B cell (primary cell): Measurements from ENCODE around the gene APLP2. TPM values are rescaled to one million over a fixed set of nuclear protein-coding genes. Genes with fewer than 3 reads are reported as not detected.

Experiments used
- ATAC-seq: fragments of 200-7000 bp; cut with Tn5 transposase; one replicate; pipeline ENCODE4 v1.10.0; 2021; ENCODE audit warnings: low read depth, mild to moderate bottlenecking, moderate number of reproducible peaks, moderate library complexity
- CTCF ChIA-PET: fragments of 350-600 bp; sonication (Branson Sonifier 250); formaldehyde crosslinking; loops from one replicate; lab custom pipeline; 2021; ENCODE audit warnings: antibody characterized with exemption, inconsistent platforms; lab: Charles Lee
- POLR2A ChIA-PET: fragments of 350-600 bp; sonication (Branson Sonifier 250); formaldehyde crosslinking; loops from one replicate; lab custom pipeline; 2021; ENCODE audit warnings: antibody characterized with exemption; lab: Charles Lee
- DNase-seq: peaks from one replicate; pipeline ENCODE4 v3.0.0; 2013
- H2AFZ ChIP-seq: 2 replicates; pipeline ENCODE4 v1.6.1; 2012; ENCODE audit warnings: mild to moderate bottlenecking, low read depth, low read length; ENCODE audit not compliant: insufficient read depth, poor library complexity, severe bottlenecking
- H3K27ac ChIP-seq, 2 donors: 1 replicate in 1 of 2; 2 replicates in 1 of 2; pipeline ENCODE4 v1.5.1; 2012 to 2013; ENCODE audit warnings: low read length in 2 of 2, mild to moderate bottlenecking in 2 of 2, moderate library complexity in 1 of 2
- H3K27me3 ChIP-seq, 4 experiments: fragments of 200-600 bp in 1 of 4; sonication (generic) in 1 of 4; replicated peaks in 1 of 4; 1 replicate in 2 of 4; 2 replicates in 2 of 4; pipeline versions ENCODE4 v1.6.1 to v1.7.0; 2013 to 2016; ENCODE audit warnings: low read length in 3 of 4, mild to moderate bottlenecking in 2 of 4, mixed read lengths in 1 of 4, moderate library complexity in 1 of 4; ENCODE audit not compliant: insufficient read depth in 4 of 4, control insufficient read depth in 3 of 4; ENCODE audit errors: control extremely low read depth in 1 of 4
- H3K36me3 ChIP-seq, 2 experiments: replicated peaks in 1 of 2; 1 replicate in 1 of 2; 2 replicates in 1 of 2; pipeline versions ENCODE4 v1.6.1 to v1.7.1; 2013; ENCODE audit warnings: low read length in 1 of 2; ENCODE audit not compliant: insufficient read depth in 2 of 2, control insufficient read depth in 1 of 2; ENCODE audit errors: control extremely low read depth in 1 of 2, extremely low read depth in 1 of 2
- H3K4me1 ChIP-seq, 2 donors: fragments of 200-600 bp in 1 of 2; sonication (generic) in 1 of 2; 1 replicate in 1 of 2; 2 replicates in 1 of 2; pipeline versions ENCODE4 v1.5.1 to v1.6.1; 2013 to 2017; ENCODE audit warnings: low read length in 2 of 2; ENCODE audit not compliant: control insufficient read depth in 2 of 2, insufficient read depth in 2 of 2
- H3K4me2 ChIP-seq: replicated peaks from 2 replicates; pipeline ENCODE3; 2012; ENCODE audit warnings: mild to moderate bottlenecking, low read depth, low read length; ENCODE audit not compliant: poor library complexity, severe bottlenecking
- H3K4me3 ChIP-seq, 5 experiments: fragments of 200-600 bp in 1 of 5; sonication (generic) in 1 of 5; 1 replicate in 3 of 5; 2 replicates in 2 of 5; pipeline versions ENCODE4 v1.5.1 to v1.7.0; 2011 to 2016; ENCODE audit warnings: low read length in 4 of 5, mild to moderate bottlenecking in 4 of 5, low read depth in 2 of 5, control low read depth in 1 of 5, moderate library complexity in 1 of 5; ENCODE audit not compliant: insufficient read depth in 1 of 5; ENCODE audit errors: control extremely low read depth in 1 of 5, extremely low read depth in 1 of 5
- H3K79me2 ChIP-seq: fragments of 200-600 bp; sonication (generic); one replicate; pipeline ENCODE4 v1.6.0; 2016; ENCODE audit warnings: low read length; ENCODE audit not compliant: control insufficient read depth, insufficient read depth
- H3K9ac ChIP-seq: fragments of 200-600 bp; sonication (generic); 2 replicates; pipeline ENCODE4 v1.6.1; 2017; ENCODE audit warnings: mild to moderate bottlenecking, low read length, moderate library complexity
- H3K9me3 ChIP-seq, 3 donors: one replicate each; pipeline versions ENCODE4 v1.6.1 to v1.7.1; 2013; ENCODE audit warnings: low read length in 2 of 3; ENCODE audit not compliant: control insufficient read depth in 2 of 3, insufficient read depth in 1 of 3; ENCODE audit errors: control extremely low read depth in 1 of 3
- H4K20me1 ChIP-seq: 2 replicates; pipeline ENCODE4 v1.6.0; 2012; ENCODE audit warnings: mild to moderate bottlenecking, low read length; ENCODE audit not compliant: insufficient read depth, control insufficient read depth, poor library complexity, severe bottlenecking
- H3K27ac Mint-ChIP-seq: one replicate; pipeline ENCODE4 v1.8.0; 2021; ENCODE audit warnings: mixed read lengths
- H3K27me3 Mint-ChIP-seq: one replicate; pipeline ENCODE4 v1.8.0; 2021; ENCODE audit warnings: mixed read lengths
- H3K4me1 Mint-ChIP-seq: one replicate; pipeline ENCODE4 v1.8.0; 2021; ENCODE audit warnings: mixed read lengths
- H3K4me3 Mint-ChIP-seq: one replicate; pipeline ENCODE4 v1.8.0; 2021; ENCODE audit warnings: mixed read lengths
- H3K9me3 Mint-ChIP-seq: one replicate; pipeline ENCODE4 v1.8.0; 2022; ENCODE audit warnings: mixed read lengths; ENCODE audit not compliant: insufficient read depth
- CTCF ChIP-seq: fragments of 200-600 bp; IDR thresholded peaks from one replicate; pipeline ENCODE4 v1.8.0; 2022; ENCODE audit warnings: antibody characterized with exemption, mild to moderate bottlenecking
- EZH2 ChIP-seq: IDR thresholded peaks from 2 replicates; pipeline ENCODE4 v1.6.1; 2012; ENCODE audit warnings: borderline replicate concordance, low read depth, mild to moderate bottlenecking, moderate library complexity, low read length; ENCODE audit not compliant: insufficient read depth, poor library complexity, severe bottlenecking
- WGBS: methylation state at CpG from one replicate; pipeline ENCODE4 v1.1.5; 2013; ENCODE audit warnings: missing lambda C conversion rate; ENCODE audit not compliant: insufficient coverage; 5-methylcytosine and 5-hydroxymethylcytosine counted together
- intact Hi-C: fragments of 100-400 bp; cut with micrococcal nuclease; formaldehyde crosslinking; loops from one replicate; pipeline ENCODE4 v1.10.0; 2022
- polyA plus RNA-seq: library from polyadenylated mRNA; depleted of rRNA; stranded (reverse); fragments of >200 nt; gene quantifications from 2 replicates; pipeline ENCODE4 v1.2.3, GENCODE V29; 2012
- total RNA-seq, 2 donors: library from RNA; stranded (reverse); fragments of 120-200 nt in 1 of 2; gene quantifications; 1 replicate in 1 of 2; 2 replicates in 1 of 2; pipeline versions ENCODE4 v1.2.3 to v1.2.4, GENCODE V29; 2013 to 2022

Gene APLP2
- total and polyA plus RNA-seq, 2 donors (not counting 1 experiment from before 2014, with no cell fraction given) = 84.2 to 102 TPM

DNA sequence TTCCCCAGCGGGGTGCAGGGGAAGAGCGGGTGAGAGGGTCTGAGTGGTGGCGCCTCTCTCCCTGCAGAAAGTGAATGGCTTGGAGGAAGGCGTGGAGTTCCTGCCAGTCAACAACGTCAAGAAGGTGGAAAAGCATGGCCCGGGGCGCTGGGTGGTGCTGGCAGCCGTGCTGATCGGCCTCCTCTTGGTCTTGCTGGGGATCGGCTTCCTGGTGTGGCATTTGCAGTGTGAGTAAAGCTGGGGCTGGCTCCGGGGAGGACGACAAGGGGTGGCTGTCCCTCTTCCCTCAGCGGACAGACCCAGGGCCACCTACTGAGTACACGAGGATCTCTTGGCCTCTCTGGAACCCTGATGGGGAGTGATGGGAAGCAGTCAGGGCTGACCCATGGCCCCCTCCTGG, 118.4 kb downstream of the APLP2 start:
- no peak overlapping the region for H3K27ac ChIP-seq
- peaks cover 0 to 2% of the 10 kb centered on the region in 2 donors for H3K4me1 ChIP-seq
- H3K9me3 ChIP-seq = peaks cover 0 to 3% (median 0%) of the 10 kb centered on the region in 3 donors
- POLR2A ChIA-PET = interaction anchor here (0.6 kb wide), 1 partner anchor 30 kb away, joined by 3 read pairs; no protein-coding TSS in a partner anchor
- H3K27me3 Mint-ChIP-seq = no peaks in the 10 kb centered on the region
- CTCF ChIA-PET = no interaction called here
- H4K20me1 ChIP-seq = no peaks in the 10 kb centered on the region
- no peak overlapping the region for H2AFZ ChIP-seq
- H3K9me3 Mint-ChIP-seq = no peaks in the 10 kb centered on the region
- ATAC-seq = no peak
- 96% methylated on average over 12 of the region's 14 CpGs for WGBS
- H3K36me3 ChIP-seq = peaks cover 0 to 31% of the 10 kb centered on the region in 2 experiments
- intact Hi-C loops = no loop called here
- no peaks in the 10 kb centered on the region for H3K27me3 ChIP-seq
- H3K4me2 ChIP-seq = no peak overlapping the region
- H3K27ac Mint-ChIP-seq = no peak overlapping the region
- no peak for TF ChIP-seq EZH2
- DNase-seq = no peak
- no peak overlapping the region for H3K9ac ChIP-seq
- H3K4me3 Mint-ChIP-seq = no peak overlapping the region
- no peaks in the 10 kb centered on the region for H3K79me2 ChIP-seq
- H3K4me3 ChIP-seq = no peak overlapping the region
- peaks cover 8% of the 10 kb centered on the region for H3K4me1 Mint-ChIP-seq

DNA sequence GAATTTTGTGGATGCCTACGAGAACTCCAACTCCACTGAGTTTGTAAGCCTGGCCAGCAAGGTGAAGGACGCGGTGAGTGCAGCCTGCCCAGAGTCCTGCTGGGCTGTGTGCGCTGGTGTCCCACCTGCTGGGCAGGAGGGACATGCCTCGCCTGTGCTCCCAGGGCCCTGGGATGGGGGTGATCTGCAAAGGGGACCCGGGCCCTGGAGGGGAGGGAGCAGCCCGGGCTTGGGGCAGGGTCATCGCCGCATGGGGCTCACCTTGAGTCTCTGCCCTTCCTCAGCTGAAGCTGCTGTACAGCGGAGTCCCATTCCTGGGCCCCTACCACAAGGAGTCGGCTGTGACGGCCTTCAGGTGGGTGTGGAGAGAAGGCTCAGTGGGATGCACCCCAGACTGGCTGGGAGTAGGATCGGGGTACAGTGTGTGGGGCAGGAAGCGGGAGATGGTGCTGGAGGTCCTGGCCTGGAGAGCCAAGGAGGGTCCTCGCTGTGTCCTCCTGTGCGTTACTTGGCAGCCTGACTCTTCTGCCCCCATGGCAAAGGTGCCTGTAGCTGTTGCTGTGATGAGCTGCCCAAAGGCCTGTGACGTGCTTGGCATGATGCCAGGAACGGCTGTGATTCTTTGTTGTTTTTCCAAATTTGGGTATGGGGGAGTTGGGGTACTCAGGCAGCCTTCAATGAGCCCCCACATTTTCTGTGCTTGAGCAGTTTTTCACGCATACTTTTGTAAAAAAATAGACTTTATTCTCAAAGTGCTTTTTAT, 119.1 kb downstream of the APLP2 start:
- peaks cover 4% of the 10 kb centered on the region for H3K4me1 Mint-ChIP-seq
- no peak overlapping the region for H3K4me3 Mint-ChIP-seq
- Histone ChIP-seq H3K4me1 (no peaks in the 10 kb centered on the region), H2AFZ (no peak overlapping the region), H3K4me2 (no peak overlapping the region), H3K27ac (no peak overlapping the region), H3K4me3 (no peak overlapping the region), H3K9me3 (peaks cover 0 to 3% (median 0%) of the 10 kb centered on the region in 3 donors), H3K27me3 (no peaks in the 10 kb centered on the region), H4K20me1 (no peaks in the 10 kb centered on the region), H3K79me2 (no peaks in the 10 kb centered on the region), H3K9ac (no peak overlapping the region), H3K36me3 (peaks cover 0 to 33% of the 10 kb centered on the region in 2 experiments)
- ChIA-PET POLR2A (interaction anchor here (0.6 kb wide), 1 partner anchor 31 kb away, joined by 3 read pairs; no protein-coding TSS in a partner anchor), CTCF (no interaction called here)
- ATAC-seq = no peak
- 88% methylated on average over 18 of the region's 19 CpGs for WGBS
- H3K27ac Mint-ChIP-seq = no peak overlapping the region
- no peak for TF ChIP-seq EZH2
- TF ChIP-seq CTCF = no peak
- H3K9me3 Mint-ChIP-seq = no peaks in the 10 kb centered on the region
- intact Hi-C loops = no loop called here
- DNase-seq = no peak
- H3K27me3 Mint-ChIP-seq = no peaks in the 10 kb centered on the region
